Ammon's horn (tissue), 1 donor: ENCODE measurements around the gene RRAGD.
A peak's percentile ranks its signal among the peaks of the same experiment; 100 is the strongest.
"Not testable (repeated sequence)": the region's sequence is repeated elsewhere in the genome, so short reads cannot be mapped to it uniquely, and the experiment has no call there.

Experiments
- DNase-seq: peaks from one replicate; pipeline ENCODE4 v3.0.0-alpha.2; 2016; ENCODE audit warnings: low spot score

Gene RRAGD

GRCh38 chr6:89411145-89412070, 665 bp downstream of the RRAGD start:
- DNase-seq: peak; percentile 50

- DNase-seq: no peak
These were observed 1.3 kb downstream of the RRAGD start for GRCh38 chr6:89410788-89411144.

- no peak for DNase-seq
These were observed 1.8 kb downstream of the RRAGD start for GRCh38 chr6:89410231-89410761.

GRCh38 chr6:89409461-89410035, 2.5 kb downstream of the RRAGD start:
- DNase-seq: no peak

GRCh38 chr6:89406141-89406540, 5.9 kb downstream of the RRAGD start:
- DNase-seq: no peak

GRCh38 chr6:89404512-89404911, 7.6 kb downstream of the RRAGD start:
- DNase-seq: no peak

- DNase-seq: no peak
These were observed 9.3 kb downstream of the RRAGD start for GRCh38 chr6:89402776-89403175.

GRCh38 chr6:89400912-89401399, 11.1 kb downstream of the RRAGD start:
- peak; percentile 51 for DNase-seq

- DNase-seq: no peak
These were observed 12.0 kb downstream of the RRAGD start for GRCh38 chr6:89400050-89400449.

GRCh38 chr6:89398762-89399525, 13.1 kb downstream of the RRAGD start:
- DNase-seq: no peak

- DNase-seq: not testable (repeated sequence)
These were observed 14.2 kb downstream of the RRAGD start for GRCh38 chr6:89397884-89398283.

- DNase-seq: no peak
These were observed 18.4 kb downstream of the RRAGD start for GRCh38 chr6:89393659-89394058.

GRCh38 chr6:89392823-89393222, 19.2 kb downstream of the RRAGD start:
- no peak for DNase-seq

- no peak for DNase-seq
These were observed 23.2 kb downstream of the RRAGD start for GRCh38 chr6:89388846-89389245.

GRCh38 chr6:89387516-89388201, 24.4 kb downstream of the RRAGD start:
- no peak for DNase-seq

GRCh38 chr6:89386917-89387491, 25.1 kb downstream of the RRAGD start:
- DNase-seq: no peak

- no peak for DNase-seq
These were observed 26.2 kb downstream of the RRAGD start for GRCh38 chr6:89385846-89386245.

GRCh38 chr6:89385156-89385667, 26.9 kb downstream of the RRAGD start:
- DNase-seq: no peak

- DNase-seq: no peak
These were observed 31.0 kb downstream of the RRAGD start for GRCh38 chr6:89381031-89381430.

GRCh38 chr6:89379281-89379680, 32.8 kb downstream of the RRAGD start:
- DNase-seq: no peak

GRCh38 chr6:89378628-89379027, 33.4 kb downstream of the RRAGD start:
- DNase-seq: no peak
